Activated naive CD4-positive, alpha-beta T cell treated with anti-CD3 and anti-CD28 coated beads, Interleukin-2, amount 10 ng/mL, durations not matched to agents 7 days and 5 days (primary cell): Measurements from ENCODE around the gene LPP.

Experiments
- CTCF ChIA-PET: fragments of 350-600 bp; sonication (Branson Sonifier 250); formaldehyde crosslinking; loops from one replicate; lab custom pipeline; 2021; ENCODE audit warnings: antibody characterized with exemption; lab: Charles Lee
- DNase-seq: peaks from one replicate; pipeline ENCODE4 v3.0.0-alpha.2; 2020
- H3K27ac Mint-ChIP-seq: one replicate; pipeline ENCODE4 v1.8.0; 2021; ENCODE audit warnings: mild to moderate bottlenecking, moderate library complexity, mixed read lengths
- H3K27me3 Mint-ChIP-seq: one replicate; pipeline ENCODE4 v1.8.0; 2021; ENCODE audit warnings: mild to moderate bottlenecking, mixed read lengths
- H3K36me3 Mint-ChIP-seq: one replicate; pipeline ENCODE4 v1.8.0; 2021; ENCODE audit warnings: mixed read lengths
- H3K4me1 Mint-ChIP-seq: one replicate; pipeline ENCODE4 v1.8.0; 2021; ENCODE audit warnings: mixed read lengths
- H3K4me3 Mint-ChIP-seq: one replicate; pipeline ENCODE4 v1.8.0; 2021; ENCODE audit warnings: mild to moderate bottlenecking, moderate library complexity, mixed read lengths
- H3K9me3 Mint-ChIP-seq: one replicate; pipeline ENCODE4 v1.8.0; 2021; ENCODE audit warnings: mixed read lengths

Gene LPP

GRCh38 chr3:188900421-188900951 lies 746.5 kb downstream of the LPP start:
- Mint-ChIP-seq H3K36me3 (no peaks in the 10 kb centered on the region), H3K9me3 (no peaks in the 10 kb centered on the region), H3K27ac (no peak overlapping the region), H3K4me1 (no peaks in the 10 kb centered on the region), H3K27me3 (peaks cover 3% of the 10 kb centered on the region), H3K4me3 (no peak overlapping the region)
- CTCF ChIA-PET: interaction anchor here (1.4 kb wide), 1 partner anchor 54 kb away, joined by 3 read pairs; no protein-coding TSS in a partner anchor
- no peak for DNase-seq

- Mint-ChIP-seq H3K9me3 (no peaks in the 10 kb centered on the region), H3K27ac (no peak overlapping the region), H3K36me3 (no peaks in the 10 kb centered on the region), H3K4me3 (no peak overlapping the region), H3K4me1 (no peaks in the 10 kb centered on the region), H3K27me3 (peaks cover 3% of the 10 kb centered on the region)
- CTCF ChIA-PET: interaction anchor here (0.5 to 1.4 kb wide), 2 partner anchors 53 to 1162 kb away, joined by 3 read pairs; no protein-coding TSS in a partner anchor
- no peak for DNase-seq
Measured at GRCh38 chr3:188901126-188901525, 747.2 kb downstream of the LPP start.

- no peaks in the 10 kb centered on the region for H3K36me3 Mint-ChIP-seq
- H3K4me1 Mint-ChIP-seq: no peaks in the 10 kb centered on the region
- H3K9me3 Mint-ChIP-seq: no peaks in the 10 kb centered on the region
- DNase-seq: no peak
- peaks cover 3% of the 10 kb centered on the region for H3K27me3 Mint-ChIP-seq
- CTCF ChIA-PET: interaction anchor here (0.5 to 1.4 kb wide), 2 partner anchors 53 to 1163 kb away, joined by 3 read pairs; no protein-coding TSS in a partner anchor
- no peak overlapping the region for H3K4me3 Mint-ChIP-seq
- H3K27ac Mint-ChIP-seq: no peak overlapping the region
Measured at GRCh38 chr3:188901671-188902287, 747.8 kb downstream of the LPP start.

- no peak overlapping the region for H3K4me3 Mint-ChIP-seq
- no peaks in the 10 kb centered on the region for H3K4me1 Mint-ChIP-seq
- peaks cover 5% of the 10 kb centered on the region for H3K27me3 Mint-ChIP-seq
- no peak for DNase-seq
- H3K36me3 Mint-ChIP-seq: no peaks in the 10 kb centered on the region
- no peaks in the 10 kb centered on the region for H3K9me3 Mint-ChIP-seq
- H3K27ac Mint-ChIP-seq: no peak overlapping the region
- CTCF ChIA-PET: interaction anchor here (0.6 kb wide), 1 partner anchor 258 kb away, joined by 3 read pairs; no protein-coding TSS in a partner anchor
Measured at GRCh38 chr3:188904670-188905069, 750.7 kb downstream of the LPP start.

- CTCF ChIA-PET: no interaction called here
- H3K27me3 Mint-ChIP-seq: peaks cover 5% of the 10 kb centered on the region
- H3K9me3 Mint-ChIP-seq: no peaks in the 10 kb centered on the region
- no peak overlapping the region for H3K27ac Mint-ChIP-seq
- H3K36me3 Mint-ChIP-seq: no peaks in the 10 kb centered on the region
- no peak for DNase-seq
- H3K4me1 Mint-ChIP-seq: no peaks in the 10 kb centered on the region
- H3K4me3 Mint-ChIP-seq: no peak overlapping the region
Measured at GRCh38 chr3:188905547-188905946, 751.6 kb downstream of the LPP start.

GRCh38 chr3:188906236-188906635 lies 752.3 kb downstream of the LPP start:
- H3K36me3 Mint-ChIP-seq: no peaks in the 10 kb centered on the region
- CTCF ChIA-PET: no interaction called here
- H3K4me1 Mint-ChIP-seq: no peaks in the 10 kb centered on the region
- no peak overlapping the region for H3K4me3 Mint-ChIP-seq
- no peak for DNase-seq
- no peaks in the 10 kb centered on the region for H3K9me3 Mint-ChIP-seq
- peaks cover 5% of the 10 kb centered on the region for H3K27me3 Mint-ChIP-seq
- no peak overlapping the region for H3K27ac Mint-ChIP-seq

- Mint-ChIP-seq H3K27ac (no peak overlapping the region), H3K27me3 (peaks cover 5% of the 10 kb centered on the region), H3K9me3 (peaks cover 2% of the 10 kb centered on the region), H3K36me3 (no peaks in the 10 kb centered on the region), H3K4me1 (no peaks in the 10 kb centered on the region), H3K4me3 (no peak overlapping the region)
- CTCF ChIA-PET: no interaction called here
- DNase-seq: no peak
Measured at GRCh38 chr3:188908002-188908850, 754.3 kb downstream of the LPP start.

GRCh38 chr3:188911026-188911850 lies 757.3 kb downstream of the LPP start:
- CTCF ChIA-PET: interaction anchor here (0.7 to 1.1 kb wide), 2 partner anchors 24 to 85 kb away, joined by 3 to 4 read pairs; no protein-coding TSS in a partner anchor
- Mint-ChIP-seq H3K27ac (no peak overlapping the region), H3K4me1 (peaks cover 21% of the 10 kb centered on the region), H3K4me3 (no peak overlapping the region), H3K9me3 (peaks cover 2% of the 10 kb centered on the region), H3K27me3 (peaks cover 5% of the 10 kb centered on the region), H3K36me3 (peaks cover 2% of the 10 kb centered on the region)
- DNase-seq: no peak

GRCh38 chr3:188913084-188913483 lies 759.1 kb downstream of the LPP start:
- no peak overlapping the region for H3K27ac Mint-ChIP-seq
- H3K4me3 Mint-ChIP-seq: no peak overlapping the region
- DNase-seq: no peak
- CTCF ChIA-PET: interaction anchor here (0.6 kb wide), 1 partner anchor 251 kb away, joined by 3 read pairs; no protein-coding TSS in a partner anchor
- H3K9me3 Mint-ChIP-seq: peaks cover 2% of the 10 kb centered on the region
- H3K27me3 Mint-ChIP-seq: peaks cover 5% of the 10 kb centered on the region
- peaks cover 40% of the 10 kb centered on the region for H3K4me1 Mint-ChIP-seq
- H3K36me3 Mint-ChIP-seq: peaks cover 4% of the 10 kb centered on the region

GRCh38 chr3:188914552-188914951 lies 760.6 kb downstream of the LPP start:
- H3K4me3 Mint-ChIP-seq: no peak overlapping the region
- H3K9me3 Mint-ChIP-seq: peaks cover 2% of the 10 kb centered on the region
- CTCF ChIA-PET: interaction anchor here (1.4 to 3.7 kb wide), 3 partner anchors 40 to 1175 kb away, joined by 4 to 31 read pairs (median 21); no protein-coding TSS in a partner anchor
- no peaks in the 10 kb centered on the region for H3K27me3 Mint-ChIP-seq
- peaks cover 4% of the 10 kb centered on the region for H3K36me3 Mint-ChIP-seq
- DNase-seq: no peak
- H3K4me1 Mint-ChIP-seq: peaks cover 42% of the 10 kb centered on the region
- H3K27ac Mint-ChIP-seq: peak overlapping the region; percentile 64

GRCh38 chr3:188915127-188915526 lies 761.2 kb downstream of the LPP start:
- peaks cover 4% of the 10 kb centered on the region for H3K36me3 Mint-ChIP-seq
- H3K4me1 Mint-ChIP-seq: peaks cover 42% of the 10 kb centered on the region
- peak overlapping the region; percentile 64 for H3K27ac Mint-ChIP-seq
- no peak overlapping the region for H3K4me3 Mint-ChIP-seq
- no peaks in the 10 kb centered on the region for H3K27me3 Mint-ChIP-seq
- CTCF ChIA-PET: interaction anchor here (1.4 to 3.7 kb wide), 3 partner anchors 40 to 1175 kb away, joined by 4 to 31 read pairs (median 21); no protein-coding TSS in a partner anchor
- H3K9me3 Mint-ChIP-seq: peaks cover 5% of the 10 kb centered on the region
- no peak for DNase-seq

GRCh38 chr3:188916934-188917401 lies 763.0 kb downstream of the LPP start:
- peak; percentile 41 for DNase-seq
- no peak overlapping the region for H3K4me3 Mint-ChIP-seq
- H3K27me3 Mint-ChIP-seq: no peaks in the 10 kb centered on the region
- peaks cover 42% of the 10 kb centered on the region for H3K4me1 Mint-ChIP-seq
- CTCF ChIA-PET: interaction anchor here (3.2 to 3.7 kb wide), 2 partner anchors 37 to 1177 kb away, joined by 22 to 31 read pairs; no protein-coding TSS in a partner anchor
- H3K27ac Mint-ChIP-seq: peak overlapping the region; percentile 84
- peaks cover 6% of the 10 kb centered on the region for H3K36me3 Mint-ChIP-seq
- peaks cover 11% of the 10 kb centered on the region for H3K9me3 Mint-ChIP-seq

- peaks cover 9% of the 10 kb centered on the region for H3K9me3 Mint-ChIP-seq
- H3K27ac Mint-ChIP-seq: peak overlapping the region; percentile 84
- H3K36me3 Mint-ChIP-seq: peaks cover 6% of the 10 kb centered on the region
- DNase-seq: no peak
- CTCF ChIA-PET: interaction anchor here (3.2 kb wide), 1 partner anchor 36 kb away, joined by 22 read pairs; no protein-coding TSS in a partner anchor
- no peaks in the 10 kb centered on the region for H3K27me3 Mint-ChIP-seq
- H3K4me1 Mint-ChIP-seq: peaks cover 42% of the 10 kb centered on the region
- no peak overlapping the region for H3K4me3 Mint-ChIP-seq
Measured at GRCh38 chr3:188918093-188918492, 764.1 kb downstream of the LPP start.
